Measurements from ENCODE around the gene FERMT2. TPM values are rescaled to one million over a fixed set of nuclear protein-coding genes. Genes with fewer than 3 reads are reported as not detected.

FERMT2 gene
- polyA plus RNA-seq, 1 donor (not counting 4 experiments of a cell fraction or from before 2014, with no cell fraction given), result 19.6 TPM

GRCh38 chr14:52876806-52877205 lies 74.0 kb downstream of the FERMT2 start:
- Histone ChIP-seq H3K36me3 (ENCODE audit: control insufficient read depth in 2 of 2, extremely low read depth in 1 of 2, insufficient read depth in 2 of 2, low read length in 2 of 2) (peaks cover 2 to 16% of the 10 kb centered on the region in 2 experiments), H3K9me1 (ENCODE audit: control insufficient read depth, extremely low read depth, insufficient read depth, low read length) (no peaks in the 10 kb centered on the region), H4K20me1 (ENCODE audit: control insufficient read depth, extremely low read depth, insufficient read depth, low read length) (no peaks in the 10 kb centered on the region), H3K27me3 (ENCODE audit: control insufficient read depth, extremely low read depth, insufficient read depth, low read length) (no peaks in the 10 kb centered on the region), H3K27ac (ENCODE audit: control insufficient read depth, insufficient read depth, low read length) (no peak overlapping the region), H2AFZ (ENCODE audit: control insufficient read depth, low read length) (no peak overlapping the region), H3K4me3 (ENCODE audit: control insufficient read depth in 2 of 3, extremely low read depth in 1 of 3, insufficient read depth in 2 of 3, low read depth in 1 of 3, low read length in 3 of 3) (no peak overlapping the region), H3K4me1 (ENCODE audit: control insufficient read depth, extremely low read depth, insufficient read depth, low read length) (peaks cover 23% of the 10 kb centered on the region), H3K9me3 (ENCODE audit: control insufficient read depth, low read depth, low read length) (no peaks in the 10 kb centered on the region), H3K9ac (ENCODE audit: control insufficient read depth, extremely low read depth, insufficient read depth, low read length) (no peak overlapping the region), H3K79me2 (ENCODE audit: control insufficient read depth, insufficient read depth, low read length) (no peaks in the 10 kb centered on the region), H3K4me2 (ENCODE audit: control insufficient read depth, extremely low read depth, insufficient read depth, low read depth, low read length) (no peak overlapping the region)
- TF ChIP-seq CTCF (optimal IDR thresholded peaks at IDR 0.05 in 1 of 3, IDR thresholded peaks at IDR 0.05 in 1 of 3, conservative IDR thresholded peaks at IDR 0.05 in 1 of 3; ENCODE audit: extremely low read depth in 1 of 3, insufficient read depth in 2 of 3, low read length in 3 of 3) (no peak), EZH2 (IDR thresholded peaks at IDR 0.05; ENCODE audit: low read length) (no peak)
- FAIRE-seq (no peak), DNase-seq (ENCODE audit: low read depth, low spot score) (no peak)
- dilution Hi-C loops (cut with MboI; ENCODE audit: extremely low pct_ligation_motif_present, low sequenced_read_pairs), result no loop called here

- Histone ChIP-seq H3K4me3 (ENCODE audit: control insufficient read depth in 2 of 3, extremely low read depth in 1 of 3, insufficient read depth in 2 of 3, low read depth in 1 of 3, low read length in 3 of 3) (no peak overlapping the region), H3K4me1 (ENCODE audit: control insufficient read depth, extremely low read depth, insufficient read depth, low read length) (peaks cover 28% of the 10 kb centered on the region), H3K79me2 (ENCODE audit: control insufficient read depth, insufficient read depth, low read length) (no peaks in the 10 kb centered on the region), H3K27ac (ENCODE audit: control insufficient read depth, insufficient read depth, low read length) (no peak overlapping the region), H4K20me1 (ENCODE audit: control insufficient read depth, extremely low read depth, insufficient read depth, low read length) (no peaks in the 10 kb centered on the region), H3K4me2 (ENCODE audit: control insufficient read depth, extremely low read depth, insufficient read depth, low read depth, low read length) (no peak overlapping the region), H3K9me3 (ENCODE audit: control insufficient read depth, low read depth, low read length) (no peaks in the 10 kb centered on the region), H2AFZ (ENCODE audit: control insufficient read depth, low read length) (no peak overlapping the region), H3K27me3 (ENCODE audit: control insufficient read depth, extremely low read depth, insufficient read depth, low read length) (no peaks in the 10 kb centered on the region), H3K9me1 (ENCODE audit: control insufficient read depth, extremely low read depth, insufficient read depth, low read length) (no peaks in the 10 kb centered on the region), H3K9ac (ENCODE audit: control insufficient read depth, extremely low read depth, insufficient read depth, low read length) (no peak overlapping the region), H3K36me3 (ENCODE audit: control insufficient read depth in 2 of 2, extremely low read depth in 1 of 2, insufficient read depth in 2 of 2, low read length in 2 of 2) (peaks cover 2 to 16% of the 10 kb centered on the region in 2 experiments)
- TF ChIP-seq CTCF (optimal IDR thresholded peaks at IDR 0.05 in 1 of 3, IDR thresholded peaks at IDR 0.05 in 1 of 3, conservative IDR thresholded peaks at IDR 0.05 in 1 of 3; ENCODE audit: extremely low read depth in 1 of 3, insufficient read depth in 2 of 3, low read length in 3 of 3) (no peak), EZH2 (IDR thresholded peaks at IDR 0.05; ENCODE audit: low read length) (no peak)
- FAIRE-seq, result no peak
- dilution Hi-C loops (cut with MboI; ENCODE audit: extremely low pct_ligation_motif_present, low sequenced_read_pairs), result no loop called here
- DNase-seq (ENCODE audit: low read depth, low spot score), result no peak
Measured at GRCh38 chr14:52876311-52876710, 74.5 kb downstream of the FERMT2 start.
